ENCODE data around the gene JAZF1.

DNA sequence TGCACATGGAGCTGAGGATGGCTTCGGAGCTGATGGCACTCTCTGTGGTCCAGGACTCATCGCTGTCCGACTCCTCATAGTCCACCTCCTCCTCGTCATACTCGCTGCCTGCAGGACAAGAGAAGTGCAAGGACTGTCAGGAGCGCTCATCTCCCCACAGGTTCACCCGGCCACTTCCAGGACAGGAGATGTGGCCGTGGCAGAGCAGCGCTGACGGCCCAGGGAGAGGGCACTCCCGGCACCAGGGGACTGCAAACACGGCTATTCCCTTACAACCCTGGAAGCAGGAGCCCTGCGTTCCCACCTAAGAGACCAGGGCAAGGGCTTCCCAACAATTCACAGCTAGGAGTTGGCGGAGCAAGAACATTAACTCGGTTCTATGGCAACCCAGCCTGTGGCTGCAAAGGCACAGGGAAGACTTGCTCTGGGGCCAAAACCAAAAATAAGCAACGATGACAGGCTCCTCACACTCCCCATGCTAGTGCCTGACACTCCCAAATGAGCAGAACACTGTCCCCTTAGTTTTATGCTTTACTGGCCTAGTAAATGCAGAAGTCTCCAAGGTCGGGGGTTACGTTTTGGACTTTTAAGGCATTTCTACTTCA, 339.7 kb downstream of the JAZF1 start:
- TF ChIP-seq, protein P1, sequence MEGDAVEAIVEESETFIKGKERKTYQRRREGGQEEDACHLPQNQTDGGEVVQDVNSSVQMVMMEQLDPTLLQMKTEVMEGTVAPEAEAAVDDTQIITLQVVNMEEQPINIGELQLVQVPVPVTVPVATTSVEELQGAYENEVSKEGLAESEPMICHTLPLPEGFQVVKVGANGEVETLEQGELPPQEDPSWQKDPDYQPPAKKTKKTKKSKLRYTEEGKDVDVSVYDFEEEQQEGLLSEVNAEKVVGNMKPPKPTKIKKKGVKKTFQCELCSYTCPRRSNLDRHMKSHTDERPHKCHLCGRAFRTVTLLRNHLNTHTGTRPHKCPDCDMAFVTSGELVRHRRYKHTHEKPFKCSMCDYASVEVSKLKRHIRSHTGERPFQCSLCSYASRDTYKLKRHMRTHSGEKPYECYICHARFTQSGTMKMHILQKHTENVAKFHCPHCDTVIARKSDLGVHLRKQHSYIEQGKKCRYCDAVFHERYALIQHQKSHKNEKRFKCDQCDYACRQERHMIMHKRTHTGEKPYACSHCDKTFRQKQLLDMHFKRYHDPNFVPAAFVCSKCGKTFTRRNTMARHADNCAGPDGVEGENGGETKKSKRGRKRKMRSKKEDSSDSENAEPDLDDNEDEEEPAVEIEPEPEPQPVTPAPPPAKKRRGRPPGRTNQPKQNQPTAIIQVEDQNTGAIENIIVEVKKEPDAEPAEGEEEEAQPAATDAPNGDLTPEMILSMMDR (IDR thresholded peaks at IDR 0.05; ENCODE audit: low read depth, low read length, poor library complexity, severe bottlenecking), result no peak
- TF ChIP-seq EZH2phosphoT487 (IDR thresholded peaks at IDR 0.05; ENCODE audit: borderline replicate concordance, low read length), result no peak

Data from DOHH2 (cell line).